T-helper 1 cell treated with Interleukin-12 subunit alpha and Interleukin-12 subunit beta and Interleukin-4 antibody, amounts not matched to agents 30 ng/mL and 1 ng/mL, for 36 hours (primary cell): ENCODE data around the gene NFKB2. TPM values are rescaled to one million over a fixed set of nuclear protein-coding genes. Genes with fewer than 3 reads are reported as not detected.

Experiments used
- intact Hi-C: fragments of 100-400 bp; cut with micrococcal nuclease; formaldehyde crosslinking; loops from one replicate; pipeline ENCODE4 v1.15.1; 2024
- total RNA-seq: library from RNA; stranded (reverse); gene quantifications from 2 replicates; pipeline ENCODE4 v1.2.3, GENCODE V29; 2022

NFKB2 gene
- total RNA-seq, 1 donor from 2014 or later = 313 TPM

- intact Hi-C loops = loop anchor here (1.0 to 10.0 kb wide), 13 partner anchors 27 to 973 kb away; partner anchors contain the start of genes BORCS7, CNNM2, GBF1 and NOLC1
Observed at GRCh38 chr10:102394079-102394800, 1.3 kb upstream of the NFKB2 start.

- intact Hi-C loops = loop anchor here (1.0 to 10.0 kb wide), 20 partner anchors 14 to 1727 kb away; partner anchors contain the start of genes BORCS7, CNNM2, CUEDC2 and GBF1
Observed at GRCh38 chr10:102394801-102395399, 605 bp upstream of the NFKB2 start.

DNA sequence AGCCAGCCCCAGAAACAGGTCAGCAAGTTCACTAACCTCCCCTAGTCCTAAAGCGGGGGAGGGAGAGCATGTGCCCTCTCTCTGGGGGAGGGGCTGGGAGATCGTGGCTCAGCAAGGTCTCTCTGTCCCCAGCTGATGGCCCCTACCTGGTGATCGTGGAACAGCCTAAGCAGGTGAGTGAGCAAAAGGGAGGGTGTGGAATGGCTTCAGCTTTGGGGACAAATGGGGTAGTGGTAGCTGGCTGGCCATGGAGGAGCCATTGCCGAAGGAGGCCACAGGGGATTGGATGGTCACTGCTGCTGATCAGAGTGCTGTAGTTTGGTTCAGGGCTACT is 779 bp downstream of the NFKB2 start:
- intact Hi-C loops = loop anchor here (5.0 to 10.0 kb wide), 2 partner anchors 519 to 1726 kb away; partner anchors contain the start of genes CNNM2 and SFR1

- intact Hi-C loops = loop anchor here (5.0 to 10.0 kb wide), 2 partner anchors 518 to 1726 kb away; partner anchors contain the start of genes CNNM2 and SFR1
Observed at GRCh38 chr10:102396730-102397151, 1.2 kb downstream of the NFKB2 start.

- intact Hi-C loops = loop anchor here (5.0 to 10.0 kb wide), 2 partner anchors 517 to 1725 kb away; partner anchors contain the start of genes CNNM2 and SFR1
Observed at GRCh38 chr10:102397222-102398171, 2.0 kb downstream of the NFKB2 start.

DNA sequence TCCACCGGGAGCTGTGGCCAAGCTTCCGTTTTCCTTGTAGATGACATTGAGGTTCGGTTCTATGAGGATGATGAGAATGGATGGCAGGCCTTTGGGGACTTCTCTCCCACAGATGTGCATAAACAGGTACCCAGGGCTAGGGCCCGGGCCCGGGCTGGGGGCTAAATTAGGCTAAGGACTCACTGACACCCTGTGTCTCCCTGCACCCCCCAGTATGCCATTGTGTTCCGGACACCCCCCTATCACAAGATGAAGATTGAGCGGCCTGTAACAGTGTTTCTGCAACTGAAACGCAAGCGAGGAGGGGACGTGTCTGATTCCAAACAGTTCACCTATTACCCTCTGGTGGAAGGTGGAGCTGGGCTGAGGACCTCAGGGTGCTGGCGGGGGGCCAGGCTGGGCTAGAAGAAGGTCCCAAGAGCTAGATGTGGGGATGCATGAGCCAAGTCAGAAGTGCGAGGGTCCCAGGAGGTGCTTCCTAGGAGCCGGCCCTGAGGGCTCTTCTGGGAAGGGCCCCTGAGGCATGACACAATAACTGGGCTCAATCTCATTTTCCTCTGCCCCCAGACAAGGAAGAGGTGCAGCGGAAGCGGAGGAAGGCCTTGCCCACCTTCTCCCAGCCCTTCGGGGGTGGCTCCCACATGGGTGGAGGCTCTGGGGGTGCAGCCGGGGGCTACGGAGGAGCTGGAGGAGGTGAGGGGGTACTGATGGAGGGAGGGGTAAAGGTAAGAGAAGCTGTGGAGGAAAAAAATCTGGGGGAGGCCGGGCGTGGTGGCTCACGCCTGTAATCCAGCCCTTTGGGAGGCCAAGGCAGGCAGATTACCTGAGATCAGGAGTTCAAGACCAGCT is 2.9 kb downstream of the NFKB2 start:
- intact Hi-C loops = loop anchor here (1.0 to 10.0 kb wide), 8 partner anchors 23 to 1724 kb away; partner anchors contain the start of genes ACTR1A, CNNM2 and SFR1

DNA sequence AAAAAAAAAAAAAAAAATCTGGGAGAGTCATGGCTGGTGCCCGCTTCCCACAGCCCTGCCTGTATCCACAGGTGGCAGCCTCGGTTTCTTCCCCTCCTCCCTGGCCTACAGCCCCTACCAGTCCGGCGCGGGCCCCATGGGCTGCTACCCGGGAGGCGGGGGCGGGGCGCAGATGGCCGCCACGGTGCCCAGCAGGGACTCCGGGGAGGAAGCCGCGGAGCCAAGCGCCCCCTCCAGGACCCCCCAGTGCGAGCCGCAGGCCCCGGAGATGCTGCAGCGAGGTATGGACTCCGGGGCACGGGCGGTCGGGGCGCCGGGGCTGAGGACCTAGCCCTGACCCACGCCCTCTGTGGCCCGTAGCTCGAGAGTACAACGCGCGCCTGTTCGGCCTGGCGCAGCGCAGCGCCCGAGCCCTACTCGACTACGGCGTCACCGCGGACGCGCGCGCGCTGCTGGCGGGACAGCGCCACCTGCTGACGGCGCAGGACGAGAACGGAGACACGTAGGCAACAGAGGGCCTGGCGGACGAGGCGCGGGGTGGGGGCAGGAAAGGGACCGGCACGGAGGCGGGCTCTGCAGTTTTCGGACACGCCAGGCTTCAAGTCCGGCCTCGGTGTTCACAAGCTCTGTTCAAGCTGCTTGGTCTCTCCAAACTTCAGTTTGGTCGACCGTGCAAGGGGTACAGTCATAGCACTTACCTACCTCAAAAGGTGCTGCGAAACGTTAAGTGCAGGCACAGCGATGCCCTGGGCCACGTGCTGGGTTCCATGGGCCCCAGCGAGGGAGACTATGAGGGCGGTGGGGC is 3.9 kb downstream of the NFKB2 start:
- intact Hi-C loops = loop anchor here (1.0 to 10.0 kb wide), 8 partner anchors 22 to 1723 kb away; partner anchors contain the start of genes ACTR1A, CNNM2 and SFR1

DNA sequence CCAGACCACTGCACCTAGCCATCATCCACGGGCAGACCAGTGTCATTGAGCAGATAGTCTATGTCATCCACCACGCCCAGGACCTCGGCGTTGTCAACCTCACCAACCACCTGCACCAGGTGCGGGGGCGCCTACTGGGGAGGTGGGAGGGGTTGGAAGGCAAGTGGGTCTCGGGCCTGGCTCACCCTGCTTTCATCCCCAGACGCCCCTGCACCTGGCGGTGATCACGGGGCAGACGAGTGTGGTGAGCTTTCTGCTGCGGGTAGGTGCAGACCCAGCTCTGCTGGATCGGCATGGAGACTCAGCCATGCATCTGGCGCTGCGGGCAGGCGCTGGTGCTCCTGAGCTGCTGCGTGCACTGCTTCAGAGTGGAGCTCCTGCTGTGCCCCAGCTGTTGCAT is 4.6 kb downstream of the NFKB2 start:
- intact Hi-C loops = no loop called here

- intact Hi-C loops = no loop called here
Observed at GRCh38 chr10:102400598-102401341, 5.3 kb downstream of the NFKB2 start.

- intact Hi-C loops = no loop called here
Observed at GRCh38 chr10:102401342-102401654, 5.8 kb downstream of the NFKB2 start.

- intact Hi-C loops = no loop called here
Observed at GRCh38 chr10:102401735-102402511, 6.4 kb downstream of the NFKB2 start.

DNA sequence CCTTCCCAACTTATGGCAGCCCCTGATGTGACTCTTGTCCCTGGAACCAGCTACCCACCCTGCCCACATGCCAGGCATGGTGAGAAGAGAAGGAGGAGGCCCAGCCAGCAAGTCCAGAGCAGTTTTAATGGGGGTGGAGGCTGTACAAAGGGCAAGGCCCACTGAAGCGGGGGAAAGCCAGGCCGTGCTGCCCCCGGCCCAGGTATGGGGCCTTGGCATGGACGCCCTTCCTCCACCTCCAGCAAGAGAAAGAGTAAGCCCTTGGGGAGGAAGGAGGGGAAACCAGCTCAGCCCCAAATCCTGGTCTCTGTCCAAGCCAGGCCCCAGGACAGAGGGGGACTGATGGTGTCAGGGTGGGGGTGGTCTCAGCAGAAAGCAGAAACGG is 7.0 kb downstream of the NFKB2 start:
- intact Hi-C loops = no loop called here

- intact Hi-C loops = no loop called here
Observed at GRCh38 chr10:102403115-102403514, 7.6 kb downstream of the NFKB2 start.

GRCh38 chr10:102404361-102405107 is 9.0 kb downstream of the NFKB2 start:
- intact Hi-C loops = no loop called here

GRCh38 chr10:102405108-102405571 is 9.6 kb downstream of the NFKB2 start:
- intact Hi-C loops = no loop called here

- intact Hi-C loops = no loop called here
Observed at GRCh38 chr10:102405632-102406031, 10.1 kb downstream of the NFKB2 start.

DNA sequence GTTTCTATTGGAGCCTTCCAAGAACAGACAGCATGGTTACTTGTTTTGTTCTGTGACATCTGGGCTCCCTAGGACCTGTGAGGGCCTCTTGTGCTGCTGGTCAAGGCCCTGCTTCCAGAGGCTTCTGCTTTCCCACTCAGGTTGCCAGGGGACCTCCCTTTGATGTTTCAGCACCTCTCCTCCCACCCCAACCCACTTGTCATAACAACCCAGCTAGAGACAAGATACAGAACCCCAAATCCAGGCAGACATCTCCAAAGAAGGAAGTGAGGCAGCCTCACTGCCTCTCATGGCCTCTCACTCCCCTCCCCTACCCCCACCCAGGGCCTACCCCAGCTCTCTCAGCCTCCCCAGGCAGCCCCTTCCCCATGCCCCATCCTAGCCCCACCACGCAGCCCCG is 11.3 kb downstream of the NFKB2 start:
- intact Hi-C loops = no loop called here
